Heart right ventricle (tissue), 16 donors: ENCODE results near the gene DLG4. TPM values are rescaled to one million over a fixed set of nuclear protein-coding genes. Genes with fewer than 3 reads are reported as not detected.

Source experiments
- ATAC-seq, 8 donors: fragments of 200-7000 bp; cut with Tn5 transposase; one replicate each; pipeline ENCODE4 v1.9.1; 2020; ENCODE audit warnings: mild to moderate bottlenecking in 8 of 8, moderate library complexity in 8 of 8, moderate number of reproducible peaks in 1 of 8
- DNase-seq, 2 donors: peaks; one replicate each; pipeline ENCODE4 v3.0.0-alpha.2; 2020
- H3K27ac ChIP-seq, 10 donors: fragments of 200-600 bp; sonication (generic) in 2 of 10; one replicate each; pipeline versions ENCODE4 v1.5.0 to v1.8.0; 2020 to 2022; ENCODE audit warnings: mild to moderate bottlenecking in 3 of 10
- H3K27me3 ChIP-seq, 7 donors: fragments of 200-600 bp; one replicate each; pipeline ENCODE4 v1.8.0; 2021 to 2022; ENCODE audit warnings: mild to moderate bottlenecking in 2 of 7
- H3K36me3 ChIP-seq, 9 donors: fragments of 200-600 bp; sonication (generic) in 1 of 9; one replicate each; pipeline versions ENCODE4 v1.5.0 to v1.8.0; 2020 to 2022; ENCODE audit warnings: mild to moderate bottlenecking in 2 of 9
- H3K4me1 ChIP-seq, 9 donors: fragments of 200-600 bp; sonication (generic) in 1 of 9; one replicate each; pipeline versions ENCODE4 v1.5.0 to v1.8.0; 2020 to 2022; ENCODE audit warnings: mild to moderate bottlenecking in 4 of 9
- H3K4me3 ChIP-seq, 10 donors: fragments of 200-600 bp; sonication (generic) in 2 of 10; one replicate each; pipeline versions ENCODE4 v1.5.0 to v1.8.0; 2020 to 2022; ENCODE audit warnings: mild to moderate bottlenecking in 7 of 10, moderate library complexity in 2 of 10
- H3K9me3 ChIP-seq, 11 donors: fragments of 200-600 bp in 10 of 11; sonication (generic) in 2 of 11; one replicate each; pipeline versions ENCODE4 v1.5.0 to v1.8.0; 2013 to 2022; ENCODE audit warnings: mild to moderate bottlenecking in 2 of 11, control low read depth in 1 of 11, moderate library complexity in 1 of 11
- WGBS, 2 donors: extraction: QIAGEN DNeasy Blood & Tissue Kit; methylation state at CpG; one replicate each; pipeline ENCODE4 v1.1.7; 2013; ENCODE audit warnings: inconsistent platforms in 1 of 2; 5-methylcytosine and 5-hydroxymethylcytosine counted together
- intact Hi-C, 10 donors: fragments of 100-400 bp; cut with DNase I; formaldehyde crosslinking; loops; one replicate each; pipeline versions ENCODE4 v1.11.1 to v1.14.2; 2022
- polyA plus RNA-seq, 2 donors: library from polyadenylated mRNA; stranded (reverse); fragments of 200-250 nt; gene quantifications; one replicate each; pipeline ENCODE4 v1.2.3, GENCODE V29; 2013
- total RNA-seq, 10 donors: library from RNA; stranded (reverse); fragmentation: NEBNext Ultra II Directional in 3 of 10; extraction: Animal tissue kit (Norgen Biotek cat#: 25700) in 3 of 10; gene quantifications; one replicate each; pipeline versions ENCODE4 v1.2.1 to v1.2.4, GENCODE V29; 2021 to 2023
- TF ChIP-seq, protein P1 (sequence below), 9 donors: fragments of 200-600 bp; sonication (generic) in 2 of 9; IDR thresholded peaks; one replicate each; pipeline versions ENCODE4 v1.5.0 to v1.8.0; 2021 to 2022; ENCODE audit warnings: antibody characterized with exemption in 9 of 9, mild to moderate bottlenecking in 5 of 9, moderate library complexity in 1 of 9
- donor health status: Arrhythmogenic right ventricular cardiomyopathy.
- donor health status: ischemic (EF 13 %, LVEDD 7.1; RV severe dilation, severe dysfunction).
- donor health status: healthy with polysubstance abuse.
- donor health status: DM: no; HTN: yes; CAD: no.
- donor health status: DM: no; HTN: no; CAD: no.
- donor health status: ischemic (EF 25% LVEDD 6.9; RV normal size, moderate dysfunction).
- donor health status: ischemic (EF 25% LVEDD 5.7; RV mildly dilated, moderate dysfunction).
- donor health status: healthy.
- donor health status: DM: yes; HTN: yes; CAD: no.
- donor health status: Ischemic cardiomyopathy.
- donor health status: ischemic (EF 35%, LVEDD 5.7; RV mildly dilated, moderate dysfunction).
- donor health status: nonischemic (EF 11% LVEDD 7.7; RV severe dilation, severe dysfunction).
- donor health status: DM: yes; HTN: yes; CAD: no.
- donor health status: PGD.
- donor health status: ischemic (EF 29% LVEDD 5.4; RV normal size, mild dysfunction).
- donor health status: nonischemic (EF 23%, LVEDD 6.1; RV moderate dilation, normal function).

DLG4 gene
- total and polyA plus RNA-seq, 12 donors, result 5.4 to 27.8 (median 16.7) TPM

DNA sequence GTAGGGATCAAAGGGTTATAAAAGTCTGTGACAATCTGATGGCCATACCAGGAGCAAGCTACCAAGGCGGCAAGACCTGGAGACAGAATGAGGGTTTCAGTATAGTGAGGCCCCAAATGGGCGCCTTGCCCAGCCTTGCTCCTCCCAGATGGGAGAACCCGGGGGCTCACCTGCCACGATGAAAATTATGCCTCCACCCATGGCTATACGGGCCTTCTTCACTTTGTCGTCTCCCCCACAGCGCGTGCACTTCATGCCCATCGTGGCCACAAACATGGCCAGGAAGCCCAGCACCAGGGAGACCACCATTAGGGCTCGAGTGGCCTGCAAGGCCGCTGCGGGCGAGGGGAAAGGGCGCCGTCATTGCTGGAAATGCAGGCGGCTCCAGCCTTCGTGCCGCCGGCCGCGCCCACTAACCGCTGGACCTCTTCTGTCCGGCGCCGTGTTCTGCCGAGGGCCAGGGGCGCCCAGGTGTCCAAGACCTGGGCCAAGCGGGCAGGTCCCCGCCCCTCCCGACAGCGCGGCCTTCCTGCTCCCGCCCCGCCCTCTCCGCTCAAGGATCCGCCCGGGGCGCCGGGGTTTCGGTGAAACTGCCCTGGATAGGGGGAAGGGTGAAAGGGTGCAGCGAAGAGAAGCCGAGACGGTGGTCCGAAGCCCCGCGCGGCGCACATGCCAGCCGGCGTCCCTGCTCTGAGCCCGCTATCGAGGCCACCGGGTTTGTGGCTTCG, 41.2 kb upstream of the DLG4 start:
- intact Hi-C loops, result loop anchor here in 1 of 10 donors (5.0 kb wide), 1 partner anchor 46 kb away; the partner anchor contains the start of gene EIF5A
- TF ChIP-seq, protein P1, sequence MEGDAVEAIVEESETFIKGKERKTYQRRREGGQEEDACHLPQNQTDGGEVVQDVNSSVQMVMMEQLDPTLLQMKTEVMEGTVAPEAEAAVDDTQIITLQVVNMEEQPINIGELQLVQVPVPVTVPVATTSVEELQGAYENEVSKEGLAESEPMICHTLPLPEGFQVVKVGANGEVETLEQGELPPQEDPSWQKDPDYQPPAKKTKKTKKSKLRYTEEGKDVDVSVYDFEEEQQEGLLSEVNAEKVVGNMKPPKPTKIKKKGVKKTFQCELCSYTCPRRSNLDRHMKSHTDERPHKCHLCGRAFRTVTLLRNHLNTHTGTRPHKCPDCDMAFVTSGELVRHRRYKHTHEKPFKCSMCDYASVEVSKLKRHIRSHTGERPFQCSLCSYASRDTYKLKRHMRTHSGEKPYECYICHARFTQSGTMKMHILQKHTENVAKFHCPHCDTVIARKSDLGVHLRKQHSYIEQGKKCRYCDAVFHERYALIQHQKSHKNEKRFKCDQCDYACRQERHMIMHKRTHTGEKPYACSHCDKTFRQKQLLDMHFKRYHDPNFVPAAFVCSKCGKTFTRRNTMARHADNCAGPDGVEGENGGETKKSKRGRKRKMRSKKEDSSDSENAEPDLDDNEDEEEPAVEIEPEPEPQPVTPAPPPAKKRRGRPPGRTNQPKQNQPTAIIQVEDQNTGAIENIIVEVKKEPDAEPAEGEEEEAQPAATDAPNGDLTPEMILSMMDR (IDR thresholded peaks at IDR 0.05), result no peak
- ATAC-seq, result peak; percentile 43 to 71 (median 60)

DNA sequence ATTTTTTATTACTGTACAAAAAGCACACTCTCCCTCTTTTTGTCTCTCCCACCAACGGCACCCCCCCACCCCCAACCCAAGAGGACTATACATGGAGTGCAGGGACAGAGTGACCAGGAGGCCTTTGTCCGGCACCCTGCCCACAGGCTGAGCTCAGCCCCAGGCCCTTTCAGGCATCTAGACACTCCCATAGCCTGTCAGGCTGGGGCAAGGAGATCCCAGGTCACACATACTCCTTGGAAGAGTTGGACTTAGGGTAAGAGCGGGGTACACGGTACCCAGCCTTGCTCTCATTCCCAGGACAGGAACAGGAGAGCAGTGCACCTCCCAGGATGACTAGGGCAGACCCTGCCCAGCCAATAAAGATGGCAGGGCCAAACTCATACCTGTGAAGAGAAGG, 40.5 kb upstream of the DLG4 start:
- H3K36me3 ChIP-seq, result peaks cover 0 to 47% (median 30%) of the 10 kb centered on the region in 9 donors
- H3K9me3 ChIP-seq, result no peaks in the 10 kb centered on the region
- H3K27ac ChIP-seq, result no peak overlapping the region
- 89 to 92% methylated on average over 4 of the region's 4 CpGs for WGBS, 2 donors
- intact Hi-C loops, result loop anchor here in 1 of 10 donors (5.0 kb wide), 1 partner anchor 47 kb away; the partner anchor contains the start of gene EIF5A
- no peak for DNase-seq
- peaks cover 7 to 41% (median 29%) of the 10 kb centered on the region in 9 donors for H3K4me1 ChIP-seq
- TF ChIP-seq, protein P1 (IDR thresholded peaks at IDR 0.05), result no peak
- peak in 4 of 8 donors; percentile 7 to 25 (median 13) for ATAC-seq
- H3K27me3 ChIP-seq, result peaks cover 14 to 51% (median 42%) of the 10 kb centered on the region in 7 donors
- H3K4me3 ChIP-seq, result no peak overlapping the region

More for the DNA sequence above, 41.2 kb upstream of the DLG4 start:
- no peak for DNase-seq
- Histone ChIP-seq H3K27ac (peak overlapping the region in 4 of 10 donors; percentile 11 to 65 (median 20)), H3K9me3 (no peaks in the 10 kb centered on the region), H3K4me3 (peak overlapping the region; percentile 35 to 61 (median 52)), H3K36me3 (peaks cover 0 to 40% (median 24%) of the 10 kb centered on the region in 9 donors), H3K27me3 (peaks cover 14 to 57% (median 46%) of the 10 kb centered on the region in 7 donors), H3K4me1 (peaks cover 7 to 41% (median 29%) of the 10 kb centered on the region in 9 donors)
- WGBS, 2 donors, result 6 to 9% methylated on average over 53 to 54 of the region's 54 CpGs

DNA sequence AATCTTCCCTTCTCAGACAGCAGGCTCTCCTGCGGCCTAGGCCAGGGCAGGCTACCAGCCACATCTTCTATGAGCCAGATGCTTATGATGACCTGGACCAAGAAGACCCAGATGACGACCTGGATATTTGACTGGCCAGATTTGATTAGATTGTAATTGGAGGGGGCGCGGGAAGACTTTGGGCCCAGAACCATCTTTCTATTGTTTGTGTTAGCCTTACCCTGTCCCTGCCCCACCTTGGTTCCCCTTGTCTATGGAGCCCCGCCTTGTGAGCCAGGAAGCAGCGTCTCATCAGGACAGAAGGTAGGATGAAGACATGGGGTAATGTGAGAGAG, 39.9 kb upstream of the DLG4 start:
- Histone ChIP-seq H3K36me3 (peaks cover 0 to 53% (median 37%) of the 10 kb centered on the region in 9 donors), H3K9me3 (no peaks in the 10 kb centered on the region), H3K4me3 (no peak overlapping the region), H3K27me3 (peaks cover 14 to 44% (median 38%) of the 10 kb centered on the region in 7 donors), H3K27ac (no peak overlapping the region), H3K4me1 (peaks cover 7 to 41% (median 29%) of the 10 kb centered on the region in 9 donors)
- intact Hi-C loops, result loop anchor here in 2 of 10 donors (10.0 kb wide), 2 partner anchors 305 to 315 kb away; partner anchors contain the start of genes CD68 (in 1 of the 2) and SENP3 (in 1 of the 2)
- DNase-seq (no peak), ATAC-seq (no peak)
- 93 to 97% methylated on average over 6 of the region's 6 CpGs for whole genome bisulfite sequencing, 2 donors
- TF ChIP-seq, protein P1 (IDR thresholded peaks at IDR 0.05), result no peak

DNA sequence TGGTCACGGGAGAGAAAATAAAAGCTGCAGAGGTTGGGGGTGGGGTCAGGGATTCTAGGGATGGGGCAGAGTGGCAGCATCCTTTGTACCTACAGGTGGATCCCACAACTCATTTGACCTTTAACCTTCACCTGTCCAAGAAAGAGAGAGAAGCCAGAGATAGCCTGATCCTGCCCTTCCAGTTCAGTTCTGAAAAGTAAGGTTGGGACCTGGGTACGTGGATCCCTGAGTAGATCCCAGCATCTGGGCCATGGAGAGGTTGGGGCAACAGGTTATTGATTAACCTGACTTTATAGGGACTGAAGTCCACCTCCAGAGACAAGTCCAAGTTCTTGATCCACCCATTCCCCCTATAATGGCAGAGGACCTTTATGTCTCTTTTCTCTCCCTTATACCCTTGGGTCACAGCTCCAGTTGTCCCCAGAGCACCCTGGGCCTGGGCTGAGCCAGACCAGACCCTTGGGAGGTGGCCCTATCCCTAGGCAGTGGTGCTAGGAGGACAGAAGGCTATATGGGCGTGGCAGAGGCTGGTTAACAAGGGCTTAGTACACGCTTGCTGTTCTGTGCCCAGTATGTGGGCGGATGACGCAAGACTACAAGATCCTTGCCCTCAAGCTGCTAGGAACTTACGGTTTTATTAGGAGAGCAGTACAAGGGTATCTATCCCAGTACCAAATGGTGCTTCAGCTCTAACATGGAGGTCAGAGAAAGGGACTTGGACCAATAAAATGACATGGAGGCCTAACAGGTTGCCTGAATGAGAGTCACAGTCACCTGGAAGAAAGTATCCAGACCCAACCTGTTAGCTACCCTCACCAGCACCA, 39.3 kb upstream of the DLG4 start:
- intact Hi-C loops, result loop anchor here in 2 of 10 donors (10.0 kb wide), 2 partner anchors 306 to 316 kb away; partner anchors contain the start of genes CD68 (in 1 of the 2) and SENP3 (in 1 of the 2)
- peak in 1 of 8 donors; percentile 20 for ATAC-seq

More for the DNA sequence above, 39.3 kb upstream of the DLG4 start:
- TF ChIP-seq, protein P1 (IDR thresholded peaks at IDR 0.05), result no peak
- no peak for DNase-seq
- 89 to 96% methylated on average over 7 of the region's 7 CpGs for WGBS, 2 donors
- Histone ChIP-seq H3K9me3 (no peaks in the 10 kb centered on the region), H3K36me3 (peaks cover 0 to 59% (median 42%) of the 10 kb centered on the region in 9 donors), H3K4me3 (no peak overlapping the region), H3K27ac (no peak overlapping the region), H3K4me1 (peaks cover 7 to 41% (median 29%) of the 10 kb centered on the region in 9 donors), H3K27me3 (peaks cover 14 to 38% (median 35%) of the 10 kb centered on the region in 7 donors)
